HTR-8/SVneo (cell line): ENCODE measurements around the gene TPST1.
"Not testable (repeated sequence)": the region's sequence is repeated elsewhere in the genome, so short reads cannot be mapped to it uniquely, and the experiment has no call there.

Experiments
- DNase-seq: peaks from one replicate; pipeline ENCODE4 v3.0.0; 2011; ENCODE audit warnings: low spot score, mixed read lengths; ENCODE audit not compliant: insufficient read length
- FAIRE-seq: peaks from 2 replicates; lab custom pipeline; 2011; peaks lifted over from hg19 to GRCh38; lab: Jason Lieb, UNC

TPST1 gene

GRCh38 chr7:66186991-66187390 is 18.1 kb upstream of the TPST1 start:
- DNase-seq (no peak), FAIRE-seq (no peak)

GRCh38 chr7:66187905-66188304 is 17.2 kb upstream of the TPST1 start:
- DNase-seq (no peak), FAIRE-seq (no peak)

DNA sequence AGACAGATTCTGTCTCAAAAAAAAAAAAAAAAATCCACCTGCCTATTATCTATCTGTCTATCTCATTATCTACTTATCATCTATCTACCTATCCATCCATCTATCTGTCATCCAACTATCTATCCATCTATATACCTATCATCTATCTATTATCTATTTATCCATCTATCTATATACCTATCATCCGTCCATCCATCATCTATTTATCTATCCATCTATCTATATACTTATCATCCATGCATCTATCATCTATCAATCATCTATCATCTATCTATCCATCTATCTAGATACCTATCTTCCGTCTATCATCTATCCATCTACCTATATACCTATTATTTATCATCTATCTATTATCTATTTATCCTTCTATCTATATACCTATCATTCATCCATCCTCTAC is 16.5 kb upstream of the TPST1 start:
- DNase-seq (no peak), FAIRE-seq (no peak)

DNA sequence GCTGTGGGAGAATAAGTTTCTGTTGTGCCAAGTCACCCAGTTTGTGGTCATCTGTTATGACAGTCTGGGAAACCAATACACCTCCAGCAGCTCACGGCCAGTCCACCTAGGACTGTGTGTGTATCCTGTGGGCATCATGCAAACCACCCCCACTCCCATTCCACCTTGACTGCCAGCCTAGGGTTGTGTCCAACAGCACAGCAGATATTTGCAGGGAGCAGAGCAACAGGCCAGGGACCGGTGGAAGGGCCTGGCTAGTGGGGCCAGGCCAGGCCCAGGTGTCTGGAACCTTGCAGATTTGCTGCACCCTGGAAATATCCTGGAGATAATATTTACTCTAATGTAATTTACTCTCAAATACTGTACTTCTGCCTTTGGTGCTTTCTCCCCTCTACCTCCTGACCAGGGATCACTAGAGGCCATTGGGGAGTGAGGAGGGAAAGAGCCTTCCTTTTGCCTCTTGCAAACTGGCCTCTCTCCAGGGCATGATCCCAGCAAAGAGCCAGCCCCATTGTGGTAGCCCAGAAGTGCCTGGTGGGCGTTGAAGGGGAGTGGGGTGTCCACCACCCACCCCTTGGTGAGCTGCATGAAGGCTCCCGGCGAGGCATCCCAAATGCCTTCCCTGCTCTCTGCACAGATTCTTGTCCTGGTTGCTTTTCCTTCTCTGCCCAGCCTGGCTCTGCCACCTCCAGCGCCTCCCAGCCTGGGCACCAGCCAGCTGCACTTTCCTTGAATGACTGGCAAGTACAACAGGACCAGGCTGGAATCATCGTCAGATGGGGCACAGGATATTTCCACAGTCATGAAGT is 15.2 kb upstream of the TPST1 start:
- FAIRE-seq = no peak
- no peak for DNase-seq

DNA sequence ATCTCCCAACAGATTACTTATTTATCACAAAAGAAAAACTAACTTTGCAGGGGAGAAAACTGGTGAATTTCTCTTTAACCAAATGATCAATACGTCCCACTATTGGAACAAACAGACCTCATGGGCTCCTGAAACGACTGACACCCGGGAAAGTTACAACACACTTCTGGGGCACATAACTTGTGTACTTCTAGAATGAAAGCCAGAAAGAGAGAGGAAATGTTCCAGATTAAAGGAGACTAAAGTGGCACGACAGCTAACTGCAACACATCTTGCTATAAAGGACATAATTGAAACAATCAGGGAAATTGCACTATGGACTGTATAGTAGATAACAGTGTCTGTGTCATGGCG is 14.7 kb upstream of the TPST1 start:
- FAIRE-seq (no peak), DNase-seq (no peak)

DNA sequence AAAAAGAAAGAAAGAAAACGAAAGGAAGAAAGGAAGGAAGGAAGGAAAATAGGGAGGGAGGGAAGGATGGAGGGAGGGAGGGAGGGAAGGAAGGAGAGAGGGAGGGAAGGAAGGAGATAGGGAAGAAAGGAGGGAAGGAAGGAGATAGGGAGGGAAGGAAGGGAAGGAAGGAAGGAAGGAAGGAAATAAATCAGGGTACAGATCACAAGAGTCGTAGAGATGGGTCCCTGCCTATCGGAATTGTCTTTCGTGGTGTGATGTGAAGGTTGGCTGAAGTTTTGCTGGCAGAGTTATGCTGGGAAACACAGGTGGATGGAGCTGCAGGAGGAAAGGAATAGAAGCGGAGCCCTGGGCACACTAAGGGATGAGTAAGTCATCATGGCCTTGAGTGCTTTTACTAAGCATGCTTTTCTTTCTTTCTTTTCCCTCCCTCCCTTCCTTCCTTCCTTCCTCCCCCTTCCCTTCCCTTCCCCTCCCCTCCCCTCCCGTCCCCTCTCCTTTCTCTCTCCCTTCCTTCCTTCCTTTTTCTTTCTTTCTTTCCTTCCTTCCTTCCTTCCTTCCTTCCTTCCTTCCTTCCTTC is 11.9 kb upstream of the TPST1 start:
- DNase-seq (no peak), FAIRE-seq (no peak)

GRCh38 chr7:66198469-66198868 is 6.7 kb upstream of the TPST1 start:
- DNase-seq = no peak
- FAIRE-seq = no peak

DNA sequence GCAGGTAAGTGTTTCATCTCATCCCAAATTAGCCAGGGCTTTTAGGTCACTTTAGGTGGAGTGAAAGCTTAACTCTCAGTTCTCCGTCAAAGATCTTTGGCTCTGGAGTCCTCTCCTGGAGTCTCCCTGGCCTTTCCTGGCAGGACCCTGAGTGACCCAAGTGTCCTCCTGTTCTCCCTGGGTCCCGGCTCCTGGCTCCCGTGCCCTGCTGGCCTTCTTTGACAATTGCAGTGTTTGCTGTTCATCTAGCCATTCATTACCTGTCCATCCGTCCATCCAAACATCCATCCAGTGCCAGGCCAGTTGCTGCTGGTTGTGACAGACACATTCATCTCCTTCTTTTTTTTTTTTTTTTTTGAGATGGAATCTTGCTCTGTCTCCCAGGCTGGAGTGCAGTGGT is 6.2 kb upstream of the TPST1 start:
- no peak for DNase-seq
- no peak for FAIRE-seq

GRCh38 chr7:66202441-66202840 is 2.7 kb upstream of the TPST1 start:
- FAIRE-seq (no peak), DNase-seq (no peak)

DNA sequence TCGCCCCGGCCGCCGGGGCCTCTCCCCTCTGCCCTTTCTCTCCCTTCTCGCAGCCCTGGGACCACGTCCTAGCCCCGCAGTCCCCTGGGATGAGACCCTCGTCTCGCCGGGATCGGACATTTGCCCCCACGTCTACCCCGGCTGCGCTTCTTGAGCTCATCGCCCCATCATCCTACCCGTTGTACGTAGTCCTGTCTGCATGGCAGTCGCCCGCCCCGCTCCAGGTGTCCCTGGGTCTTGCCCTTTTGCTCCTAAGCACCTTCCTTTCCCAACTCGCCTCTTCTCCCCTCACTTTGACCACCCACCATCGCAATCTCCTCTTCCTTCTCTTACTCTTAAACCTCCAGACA is 582 bp downstream of the TPST1 start:
- FAIRE-seq (no peak), DNase-seq (no peak)

DNA sequence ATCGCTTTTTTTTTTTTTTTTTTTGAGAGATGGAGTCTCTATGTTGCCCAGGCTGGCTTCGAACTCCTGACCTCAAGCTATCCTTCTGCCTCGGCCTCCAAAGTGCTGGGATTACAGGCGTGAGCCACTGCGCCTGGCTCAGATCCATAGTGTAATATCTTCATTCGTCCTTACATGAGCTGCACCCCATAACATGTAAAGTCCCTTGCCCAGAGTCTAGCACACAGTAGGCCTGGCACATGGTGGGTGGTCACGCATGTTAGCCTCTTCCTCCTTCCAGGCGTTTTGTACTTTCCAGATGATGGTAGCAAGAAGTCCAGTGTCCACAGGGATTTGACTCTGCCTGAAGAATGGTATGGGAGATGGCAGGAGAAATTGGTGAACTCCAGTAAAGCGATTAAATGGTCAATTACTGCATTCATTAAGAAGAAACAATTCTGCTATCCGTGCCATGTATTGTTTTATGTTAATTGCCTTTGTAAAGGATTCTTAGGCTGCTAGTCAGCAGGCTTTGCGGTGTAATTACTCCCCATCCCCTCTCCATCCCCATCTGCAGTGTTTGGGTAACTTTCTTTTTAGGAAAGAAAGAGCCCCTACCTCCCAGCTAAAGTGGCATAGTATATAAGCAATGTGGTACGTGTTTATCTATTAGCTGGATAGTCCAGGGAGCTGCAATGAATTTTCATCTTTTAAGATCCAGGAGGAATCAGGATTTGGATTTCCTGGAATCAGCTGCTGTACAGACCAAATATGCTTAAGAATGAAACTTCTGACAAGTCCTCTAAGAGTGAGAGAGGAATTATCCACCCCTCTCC is 1.2 kb downstream of the TPST1 start:
- FAIRE-seq (no peak), DNase-seq (no peak)

- no peak for DNase-seq
- FAIRE-seq = no peak
Observed at GRCh38 chr7:66206934-66207240, 1.8 kb downstream of the TPST1 start.

- FAIRE-seq (no peak), DNase-seq (no peak)
Observed at GRCh38 chr7:66207540-66207939, 2.4 kb downstream of the TPST1 start.

GRCh38 chr7:66211429-66211828 is 6.3 kb downstream of the TPST1 start:
- DNase-seq (no peak), FAIRE-seq (no peak)

DNA sequence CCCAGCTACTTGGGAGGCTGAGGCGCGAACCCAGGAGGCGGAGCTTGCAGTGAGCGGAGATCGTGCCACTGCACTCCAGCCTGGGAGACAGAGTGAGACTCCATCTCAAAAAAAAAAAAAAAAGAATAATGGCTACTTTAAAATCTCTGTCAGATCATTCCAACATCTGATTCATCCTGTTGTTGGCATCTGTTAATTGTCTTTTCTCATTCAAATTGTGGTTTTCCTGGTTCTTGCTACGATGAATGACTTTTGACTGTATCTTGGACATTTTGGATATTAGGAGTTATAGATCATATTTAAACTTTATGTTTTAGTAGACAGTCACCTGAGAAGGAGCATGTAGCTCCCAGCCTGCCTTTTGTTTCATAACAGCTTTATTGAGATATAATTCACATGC is 8.5 kb downstream of the TPST1 start:
- no peak for FAIRE-seq
- no peak for DNase-seq

DNA sequence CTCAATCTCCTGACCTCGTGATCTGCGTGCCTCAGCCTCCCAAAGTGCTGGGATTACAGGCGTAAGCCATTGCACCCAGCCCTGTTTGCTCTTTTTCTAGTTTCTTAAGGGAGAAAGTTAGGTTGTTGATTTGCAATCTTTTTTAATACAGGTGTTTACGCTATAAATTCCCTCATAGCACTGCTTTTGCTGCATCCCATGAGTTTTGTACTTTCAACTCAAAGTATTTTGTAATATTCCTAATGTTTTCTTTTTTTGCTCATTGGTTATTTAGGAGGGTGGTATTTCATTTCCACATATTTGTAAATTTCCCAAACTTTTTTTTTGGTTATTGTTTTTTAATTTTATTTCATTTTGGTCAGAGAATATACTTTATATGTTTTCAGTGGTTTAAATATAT is 11.6 kb downstream of the TPST1 start:
- no peak for FAIRE-seq
- no peak for DNase-seq

DNA sequence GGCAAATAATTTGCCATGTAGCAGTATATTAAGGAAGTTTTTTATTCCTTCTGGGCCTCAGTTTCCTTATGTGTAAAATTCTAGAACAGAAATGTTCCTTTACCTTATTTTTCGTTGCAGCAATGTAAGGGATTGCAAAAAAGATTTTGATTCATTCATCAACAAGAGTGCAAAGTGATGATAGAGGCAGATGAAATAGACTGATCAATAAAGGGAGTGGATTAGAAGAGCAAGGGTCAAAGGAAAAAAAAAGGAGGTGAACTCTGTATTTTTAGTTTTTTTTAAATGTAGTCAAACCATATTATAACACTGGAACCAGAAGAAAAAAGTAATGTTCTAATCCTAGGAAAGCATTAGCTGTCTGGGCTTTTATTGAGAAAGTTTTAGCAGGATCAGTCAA is 14.7 kb downstream of the TPST1 start:
- DNase-seq = no peak
- FAIRE-seq = no peak

GRCh38 chr7:66221442-66221841 is 16.3 kb downstream of the TPST1 start:
- FAIRE-seq = no peak
- DNase-seq = no peak

DNA sequence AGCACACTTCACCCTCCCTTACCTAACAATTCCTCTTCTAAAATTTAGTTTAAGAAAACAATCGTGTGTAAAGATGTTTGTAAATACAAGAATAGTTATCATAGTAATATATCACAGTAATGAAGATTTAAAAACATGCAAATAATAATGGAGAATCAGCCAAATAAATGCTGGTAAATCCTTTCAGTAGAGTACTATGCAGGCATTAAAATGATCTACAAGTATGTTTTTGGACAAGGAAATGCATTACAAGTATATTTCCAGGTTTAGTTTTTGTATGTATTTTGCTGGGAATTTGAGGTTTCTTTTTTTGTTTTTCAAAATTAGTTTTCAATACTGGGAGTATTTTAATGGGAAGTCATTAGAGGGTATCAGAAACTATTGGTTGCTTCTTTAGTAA is 22.7 kb downstream of the TPST1 start:
- no peak for FAIRE-seq
- DNase-seq = no peak

DNA sequence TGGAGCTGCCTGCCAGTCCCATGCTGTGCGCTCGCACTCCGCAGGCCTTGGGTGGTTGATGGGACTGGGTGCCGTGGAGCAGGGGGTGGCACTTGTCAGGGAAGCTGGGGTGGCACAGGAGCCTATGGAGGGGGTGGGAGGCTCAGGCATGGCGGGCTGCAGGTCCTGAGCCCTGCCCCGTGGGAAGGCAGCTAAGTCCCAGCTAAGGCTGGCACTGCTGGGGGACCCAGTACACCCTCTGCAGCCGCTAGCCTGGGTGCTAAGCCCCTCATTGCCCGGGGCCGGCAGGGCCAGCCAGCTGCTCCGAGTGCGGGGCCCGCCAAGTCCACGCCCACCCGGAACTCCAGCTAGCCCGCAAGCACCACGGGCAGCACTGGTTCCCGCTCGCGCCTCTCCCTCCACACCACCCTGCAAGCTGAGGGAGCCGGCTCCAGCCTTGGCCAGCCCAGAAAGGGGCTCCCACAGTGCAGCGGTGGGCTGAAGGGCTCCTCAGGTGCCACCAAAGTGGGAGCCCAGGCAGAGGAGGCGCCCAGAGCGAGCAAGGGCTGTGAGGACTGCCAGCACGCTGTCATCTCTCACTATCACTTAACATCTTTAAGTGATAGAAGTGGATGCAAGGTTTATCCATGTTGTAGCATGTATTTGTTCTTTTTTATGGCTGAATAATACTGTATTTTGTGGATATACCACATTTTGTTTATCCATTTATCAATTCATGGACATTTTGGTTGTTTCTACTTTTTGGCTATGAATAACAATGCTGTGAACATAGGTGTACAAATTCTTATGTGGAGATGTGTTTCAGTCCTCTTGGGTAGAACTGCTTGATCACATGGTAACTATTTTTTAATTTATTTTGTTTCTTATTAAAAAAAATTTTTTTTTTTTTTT is 26.4 kb downstream of the TPST1 start:
- not testable (repeated sequence) for FAIRE-seq, DNase-seq

- DNase-seq = no peak
- no peak for FAIRE-seq
Observed at GRCh38 chr7:66233638-66234037, 28.5 kb downstream of the TPST1 start.
